CD14-positive monocyte (primary cell): ENCODE measurements around the gene HECW1. TPM values are rescaled to one million over a fixed set of nuclear protein-coding genes. Genes with fewer than 3 reads are reported as not detected.
"Not testable (repeated sequence)": the region's sequence is repeated elsewhere in the genome, so short reads cannot be mapped to it uniquely, and the experiment has no call there.

Experiments used
- DNase-seq, 3 donors: peaks; one replicate each; pipeline ENCODE4 v3.0.0-alpha.2; 2011 to 2022
- H2AFZ ChIP-seq: 2 replicates; pipeline ENCODE4 v1.6.0; 2012; ENCODE audit warnings: mild to moderate bottlenecking, low read depth, low read length, inconsistent platforms; ENCODE audit not compliant: insufficient read depth, poor library complexity, severe bottlenecking
- H3K27ac ChIP-seq, 2 donors: 1 replicate in 1 of 2; 2 replicates in 1 of 2; pipeline ENCODE4 v1.5.1; 2012 to 2013; ENCODE audit warnings: low read length in 2 of 2, control low read depth in 1 of 2, inconsistent platforms in 1 of 2, low read depth in 1 of 2, mild to moderate bottlenecking in 1 of 2
- H3K27me3 ChIP-seq, 2 donors: one replicate each; pipeline versions ENCODE4 v1.6.0 to v1.6.1; 2011 to 2013; ENCODE audit warnings: low read length in 2 of 2; ENCODE audit not compliant: control insufficient read depth in 2 of 2, insufficient read depth in 2 of 2
- H3K36me3 ChIP-seq, 2 donors: replicated peaks in 1 of 2; 1 replicate in 1 of 2; 2 replicates in 1 of 2; pipeline versions ENCODE4 v1.5.1 to v1.6.1; 2012 to 2013; ENCODE audit warnings: low read length in 2 of 2, control low read depth in 1 of 2, inconsistent platforms in 1 of 2, mild to moderate bottlenecking in 1 of 2; ENCODE audit not compliant: insufficient read depth in 2 of 2, control insufficient read depth in 1 of 2
- H3K4me1 ChIP-seq, 2 donors: 1 replicate in 1 of 2; 2 replicates in 1 of 2; pipeline versions ENCODE4 v1.5.1 to v1.6.1; 2012 to 2013; ENCODE audit warnings: low read length in 2 of 2, control low read depth in 1 of 2, inconsistent platforms in 1 of 2, mild to moderate bottlenecking in 1 of 2, moderate library complexity in 1 of 2; ENCODE audit not compliant: insufficient read depth in 2 of 2, control insufficient read depth in 1 of 2
- H3K4me2 ChIP-seq: replicated peaks from 2 replicates; pipeline ENCODE3; 2012; ENCODE audit warnings: low read length, moderate library complexity, mild to moderate bottlenecking; ENCODE audit not compliant: poor library complexity, severe bottlenecking; ENCODE audit errors: extremely low read depth
- H3K4me3 ChIP-seq, 3 experiments: fragments of 200-600 bp in 1 of 3; sonication (generic) in 1 of 3; replicated peaks in 1 of 3; 1 replicate in 2 of 3; 2 replicates in 1 of 3; pipeline ENCODE4 v1.5.1; 2011 to 2013; ENCODE audit warnings: low read length in 3 of 3, mild to moderate bottlenecking in 3 of 3, control low read depth in 2 of 3, low read depth in 2 of 3, inconsistent platforms in 1 of 3, moderate library complexity in 1 of 3
- H3K79me2 ChIP-seq: 2 replicates; pipeline ENCODE4 v1.6.0; 2012; ENCODE audit warnings: mild to moderate bottlenecking, control low read depth, inconsistent platforms, low read length, moderate library complexity; ENCODE audit not compliant: insufficient read depth
- H3K9ac ChIP-seq: 2 replicates; pipeline ENCODE4 v1.6.0; 2017; ENCODE audit warnings: low read length, mild to moderate bottlenecking; ENCODE audit not compliant: insufficient read depth, poor library complexity, severe bottlenecking
- H3K9me3 ChIP-seq, 2 donors: replicated peaks in 1 of 2; 1 replicate in 1 of 2; 2 replicates in 1 of 2; pipeline versions ENCODE4 v1.5.1 to v1.6.1; 2012 to 2013; ENCODE audit warnings: low read length in 2 of 2, control low read depth in 1 of 2; ENCODE audit not compliant: control insufficient read depth in 1 of 2, insufficient read depth in 1 of 2
- H4K20me1 ChIP-seq: 2 replicates; pipeline ENCODE4 v1.6.0; 2012; ENCODE audit warnings: mild to moderate bottlenecking, low read length, control low read depth, moderate library complexity; ENCODE audit not compliant: insufficient read depth
- H3K27ac Mint-ChIP-seq, 7 donors: one replicate each; pipeline ENCODE4 v1.8.0; 2020; ENCODE audit warnings: mild to moderate bottlenecking in 7 of 7, mixed read lengths in 7 of 7, moderate library complexity in 6 of 7, inconsistent platforms in 2 of 7
- H3K27me3 Mint-ChIP-seq, 3 donors: one replicate each; pipeline ENCODE4 v1.8.0; 2021 to 2022; ENCODE audit warnings: low read depth in 3 of 3, mild to moderate bottlenecking in 3 of 3, mixed read lengths in 3 of 3, moderate library complexity in 3 of 3, inconsistent platforms in 1 of 3
- H3K36me3 Mint-ChIP-seq, 2 donors: one replicate each; pipeline ENCODE4 v1.8.0; 2020; ENCODE audit warnings: mixed read lengths in 2 of 2, inconsistent platforms in 1 of 2, mild to moderate bottlenecking in 1 of 2
- H3K4me1 Mint-ChIP-seq: one replicate; pipeline ENCODE4 v1.8.0; 2020; ENCODE audit warnings: mild to moderate bottlenecking, mixed read lengths
- H3K4me3 Mint-ChIP-seq, 2 donors: one replicate each; pipeline ENCODE4 v1.8.0; 2020; ENCODE audit warnings: mild to moderate bottlenecking in 2 of 2, mixed read lengths in 2 of 2, moderate library complexity in 1 of 2
- H3K9me3 Mint-ChIP-seq, 7 donors: one replicate each; pipeline ENCODE4 v1.8.0; 2020 to 2022; ENCODE audit warnings: mixed read lengths in 7 of 7, mild to moderate bottlenecking in 6 of 7, moderate library complexity in 6 of 7, inconsistent platforms in 2 of 7
- WGBS: methylation state at CpG from one replicate; pipeline ENCODE4 v1.1.5; 2013; ENCODE audit warnings: missing lambda C conversion rate; ENCODE audit not compliant: insufficient coverage; 5-methylcytosine and 5-hydroxymethylcytosine counted together
- intact Hi-C, 2 donors: fragments of 100-400 bp; cut with micrococcal nuclease; formaldehyde crosslinking; loops; one replicate each; pipeline versions ENCODE4 v1.15.0 to v1.15.1; 2023
- polyA plus RNA-seq, 3 donors: library from polyadenylated mRNA; depleted of rRNA in 1 of 3; unstranded in 2 of 3; stranded (reverse) in 1 of 3; fragments of 300-500 nt in 2 of 3; fragments of >200 nt in 1 of 3; fragmentation: Illumina TruSeq in 2 of 3; gene quantifications; 1 replicate in 2 of 3; 2 replicates in 1 of 3; pipeline ENCODE4 v1.2.3, GENCODE V29; 2012 to 2021
- TF ChIP-seq, protein P1 (sequence below): fragments of 200-600 bp; IDR thresholded peaks from one replicate; pipeline ENCODE4 v1.8.0; 2022; ENCODE audit warnings: antibody characterized with exemption, mild to moderate bottlenecking

The HECW1 gene
- polyA plus RNA-seq, 3 donors: not detected

DNA sequence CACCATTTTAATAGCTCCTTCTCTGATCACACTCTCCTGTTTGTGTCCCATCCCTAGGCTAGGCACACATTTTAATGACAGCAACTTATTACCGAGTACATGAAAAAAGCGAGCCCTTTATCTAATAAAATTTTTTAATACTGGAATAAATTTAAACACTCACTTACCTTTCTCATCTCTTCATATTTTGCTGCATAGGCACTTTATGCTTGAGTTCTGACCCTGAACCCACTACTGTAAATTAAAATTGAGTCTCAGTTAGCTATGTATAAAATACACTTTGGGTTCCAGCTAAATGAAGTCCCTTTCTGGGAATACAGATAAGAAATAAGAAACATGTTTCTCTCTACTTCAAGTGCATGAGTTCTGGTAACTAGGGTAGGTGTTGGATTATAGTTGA lies 104.6 kb downstream of the HECW1 start:
- H3K9ac ChIP-seq: no peak overlapping the region
- Mint-ChIP-seq H3K9me3 (peaks cover 0 to 3% (median 0%) of the 10 kb centered on the region in 7 donors), H3K27ac (no peak overlapping the region), H3K4me1 (no peaks in the 10 kb centered on the region), H3K27me3 (peaks cover 3 to 5% (median 5%) of the 10 kb centered on the region in 3 donors), H3K36me3 (no peaks in the 10 kb centered on the region), H3K4me3 (no peak overlapping the region)
- TF ChIP-seq, protein P1, sequence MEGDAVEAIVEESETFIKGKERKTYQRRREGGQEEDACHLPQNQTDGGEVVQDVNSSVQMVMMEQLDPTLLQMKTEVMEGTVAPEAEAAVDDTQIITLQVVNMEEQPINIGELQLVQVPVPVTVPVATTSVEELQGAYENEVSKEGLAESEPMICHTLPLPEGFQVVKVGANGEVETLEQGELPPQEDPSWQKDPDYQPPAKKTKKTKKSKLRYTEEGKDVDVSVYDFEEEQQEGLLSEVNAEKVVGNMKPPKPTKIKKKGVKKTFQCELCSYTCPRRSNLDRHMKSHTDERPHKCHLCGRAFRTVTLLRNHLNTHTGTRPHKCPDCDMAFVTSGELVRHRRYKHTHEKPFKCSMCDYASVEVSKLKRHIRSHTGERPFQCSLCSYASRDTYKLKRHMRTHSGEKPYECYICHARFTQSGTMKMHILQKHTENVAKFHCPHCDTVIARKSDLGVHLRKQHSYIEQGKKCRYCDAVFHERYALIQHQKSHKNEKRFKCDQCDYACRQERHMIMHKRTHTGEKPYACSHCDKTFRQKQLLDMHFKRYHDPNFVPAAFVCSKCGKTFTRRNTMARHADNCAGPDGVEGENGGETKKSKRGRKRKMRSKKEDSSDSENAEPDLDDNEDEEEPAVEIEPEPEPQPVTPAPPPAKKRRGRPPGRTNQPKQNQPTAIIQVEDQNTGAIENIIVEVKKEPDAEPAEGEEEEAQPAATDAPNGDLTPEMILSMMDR: no peak
- H3K4me1 ChIP-seq: no peaks in the 10 kb centered on the region
- H3K4me2 ChIP-seq: no peak overlapping the region
- intact Hi-C loops: no loop called here
- no peaks in the 10 kb centered on the region for H3K27me3 ChIP-seq
- DNase-seq: no peak
- WGBS: no CpG with 5 or more reads among the region's 2 CpGs
- no peaks in the 10 kb centered on the region for H4K20me1 ChIP-seq
- no peaks in the 10 kb centered on the region for H3K79me2 ChIP-seq
- H3K27ac ChIP-seq: no peak overlapping the region
- H3K4me3 ChIP-seq: no peak overlapping the region
- no peaks in the 10 kb centered on the region for H3K36me3 ChIP-seq
- no peak overlapping the region for H2AFZ ChIP-seq
- H3K9me3 ChIP-seq: no peaks in the 10 kb centered on the region

DNA sequence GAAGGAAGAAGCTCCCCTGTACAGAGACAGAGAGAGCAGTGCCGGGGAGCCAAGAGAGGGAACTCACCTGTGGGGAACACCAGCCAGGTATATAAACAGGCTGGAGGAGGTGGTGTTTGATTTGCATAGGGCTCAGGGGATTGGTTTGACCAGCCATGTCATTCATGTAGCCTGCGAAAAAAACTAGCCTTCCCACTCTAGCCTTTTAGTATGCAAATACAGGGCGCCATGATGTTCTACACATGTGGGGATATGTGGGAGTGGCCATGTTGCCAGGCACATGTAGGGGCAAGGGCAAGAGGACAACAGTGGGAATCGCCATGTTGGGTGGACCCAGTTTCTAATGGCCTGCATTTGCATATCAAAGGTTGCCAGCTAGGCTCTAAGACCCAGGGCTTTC lies 106.5 kb downstream of the HECW1 start:
- H3K27ac ChIP-seq, H3K27ac Mint-ChIP-seq, H3K9me3 ChIP-seq, H2AFZ ChIP-seq, H3K4me3 ChIP-seq, H4K20me1 ChIP-seq, DNase-seq, H3K36me3 ChIP-seq, H3K27me3 Mint-ChIP-seq, H3K9me3 Mint-ChIP-seq, H3K79me2 ChIP-seq, H3K4me1 Mint-ChIP-seq, H3K27me3 ChIP-seq, H3K36me3 Mint-ChIP-seq, H3K9ac ChIP-seq, H3K4me1 ChIP-seq, intact Hi-C loops, H3K4me2 ChIP-seq: not testable (repeated sequence)
- peak overlapping the region in 1 of 2 donors; percentile 24 for H3K4me3 Mint-ChIP-seq
- 75% methylated on average over 2 of the region's 4 CpGs for WGBS
